ENCODE measurements around the gene KRTAP19-6. TPM values are rescaled to one million over a fixed set of nuclear protein-coding genes. Genes with fewer than 3 reads are reported as not detected.

Gene KRTAP19-6
- total and polyA plus RNA-seq, 10 donors: not detected

DNA sequence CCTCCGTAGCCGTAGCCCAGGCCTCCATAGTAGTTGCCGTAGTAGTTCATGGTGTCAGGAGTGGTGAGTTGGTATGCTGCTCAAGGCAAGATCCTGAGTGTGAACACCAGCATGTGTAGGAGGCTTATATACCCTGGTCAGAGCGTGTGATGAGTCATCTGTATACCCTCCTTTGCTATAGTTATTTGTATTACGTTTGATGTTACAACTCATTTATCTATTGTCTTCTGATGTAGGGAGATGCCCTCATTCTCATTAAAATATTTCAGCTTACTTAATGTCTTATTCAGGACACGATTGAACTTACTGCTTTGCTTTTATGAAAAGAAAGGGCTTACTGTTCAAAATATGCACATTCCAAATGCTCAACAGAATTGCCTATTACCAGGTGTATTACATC is 39.6 kb downstream of the KRTAP19-6 start, which contains the start of gene KRTAP19-5:
Gene KRTAP19-5, minus strand, starts transcription at position 101 of the 400 bp plus-strand sequence. Its CDS starts 51 bp downstream, at position 50.
- peaks cover 0 to 3% (median 0%) of the 10 kb centered on the region in 8 donors for H3K9me3 ChIP-seq

DNA sequence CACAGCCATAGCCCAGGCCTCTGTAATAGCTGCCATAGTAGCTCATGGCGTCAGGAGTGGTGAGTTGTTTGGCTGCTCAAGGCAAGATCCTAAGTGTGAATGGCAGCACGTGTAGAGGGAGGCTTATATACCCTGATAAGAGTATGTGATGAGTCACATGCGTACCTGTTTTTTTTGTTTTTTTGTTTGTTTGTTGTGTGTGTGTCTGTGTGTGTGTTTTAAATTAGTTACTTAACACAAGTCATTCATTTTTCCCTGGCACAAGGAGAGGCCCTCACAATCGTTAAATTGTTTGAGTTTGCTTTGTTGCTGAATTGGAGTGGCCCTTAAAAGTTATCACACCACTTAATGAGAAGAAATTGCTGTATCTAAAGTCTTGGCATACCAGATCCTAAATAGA is 44.6 kb downstream of the KRTAP19-6 start, which contains the start of gene KRTAP19-4:
Gene KRTAP19-4, minus strand, starts transcription at position 101 of the 400 bp plus-strand sequence. Its CDS starts 55 bp downstream, at position 46.
- intact Hi-C loops (cut with DNase I; ENCODE audit: low total_unique reads): no loop called here
- no peak within 1 kb of the TSS for H3K4me3 ChIP-seq
- WGBS, 5 donors: 70 to 83% (median 74%) methylated on average over 4 of the region's 4 CpGs
- no peak for DNase-seq
- H3K36me3 ChIP-seq: no peaks in the 10 kb centered on the region
- H3K27ac ChIP-seq: no peak within 1 kb of the TSS
- no peaks in the 10 kb centered on the region for H3K4me1 ChIP-seq
- TF ChIP-seq POLR2AphosphoS5 (IDR thresholded peaks at IDR 0.05) (no peak), POLR2A (IDR thresholded peaks at IDR 0.05) (no peak)
- TF ChIP-seq, protein P1, sequence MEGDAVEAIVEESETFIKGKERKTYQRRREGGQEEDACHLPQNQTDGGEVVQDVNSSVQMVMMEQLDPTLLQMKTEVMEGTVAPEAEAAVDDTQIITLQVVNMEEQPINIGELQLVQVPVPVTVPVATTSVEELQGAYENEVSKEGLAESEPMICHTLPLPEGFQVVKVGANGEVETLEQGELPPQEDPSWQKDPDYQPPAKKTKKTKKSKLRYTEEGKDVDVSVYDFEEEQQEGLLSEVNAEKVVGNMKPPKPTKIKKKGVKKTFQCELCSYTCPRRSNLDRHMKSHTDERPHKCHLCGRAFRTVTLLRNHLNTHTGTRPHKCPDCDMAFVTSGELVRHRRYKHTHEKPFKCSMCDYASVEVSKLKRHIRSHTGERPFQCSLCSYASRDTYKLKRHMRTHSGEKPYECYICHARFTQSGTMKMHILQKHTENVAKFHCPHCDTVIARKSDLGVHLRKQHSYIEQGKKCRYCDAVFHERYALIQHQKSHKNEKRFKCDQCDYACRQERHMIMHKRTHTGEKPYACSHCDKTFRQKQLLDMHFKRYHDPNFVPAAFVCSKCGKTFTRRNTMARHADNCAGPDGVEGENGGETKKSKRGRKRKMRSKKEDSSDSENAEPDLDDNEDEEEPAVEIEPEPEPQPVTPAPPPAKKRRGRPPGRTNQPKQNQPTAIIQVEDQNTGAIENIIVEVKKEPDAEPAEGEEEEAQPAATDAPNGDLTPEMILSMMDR (IDR thresholded peaks at IDR 0.05 in 8 of 11, conservative IDR thresholded peaks at IDR 0.05 in 3 of 11): no peak
- peaks cover 0 to 4% (median 0%) of the 10 kb centered on the region in 8 donors for H3K9me3 ChIP-seq
- H3K27me3 ChIP-seq (replicated peaks in 1 of 7): no peaks in the 10 kb centered on the region

More for the DNA sequence above, 39.6 kb downstream of the KRTAP19-6 start, which contains the start of gene KRTAP19-5:
- intact Hi-C loops (cut with DNase I; ENCODE audit: low total_unique reads): no loop called here
- Histone ChIP-seq H3K4me1 (no peaks in the 10 kb centered on the region), H3K27me3 (replicated peaks in 1 of 7) (no peaks in the 10 kb centered on the region), H3K4me3 (no peak within 1 kb of the TSS), H3K36me3 (no peaks in the 10 kb centered on the region), H3K27ac (no peak within 1 kb of the TSS)
- no peak for DNase-seq
- 79 to 89% (median 81%) methylated on average over 6 of the region's 6 CpGs for WGBS, 5 donors
- TF ChIP-seq POLR2AphosphoS5 (IDR thresholded peaks at IDR 0.05): no peak
- TF ChIP-seq, protein P1 (IDR thresholded peaks at IDR 0.05 in 8 of 11, conservative IDR thresholded peaks at IDR 0.05 in 3 of 11): no peak
- no peak for TF ChIP-seq POLR2A (IDR thresholded peaks at IDR 0.05)

DNA sequence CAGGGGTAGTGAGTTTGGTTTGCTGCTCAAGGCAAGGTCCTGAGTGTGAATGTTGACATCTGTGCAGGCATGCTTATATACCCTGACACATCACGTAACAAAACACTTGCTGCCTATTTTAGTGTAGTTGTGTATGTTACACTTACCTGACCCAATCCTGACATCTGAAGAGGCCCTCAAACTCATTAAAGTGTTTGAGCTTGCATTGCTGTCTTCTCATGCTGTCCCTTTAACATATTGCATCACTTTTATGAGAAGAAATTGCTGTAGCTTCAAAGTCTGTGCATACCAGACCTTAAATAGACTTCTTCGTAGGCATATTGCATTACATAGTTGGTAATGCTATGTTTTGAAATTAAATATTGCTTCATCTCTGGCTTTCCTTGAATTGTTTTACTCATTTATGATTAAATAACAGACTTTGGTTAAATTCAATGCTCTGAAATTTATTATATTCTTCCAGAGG is 49.7 kb downstream of the KRTAP19-6 start, which contains the start of gene KRTAP19-3:
Gene KRTAP19-3, minus strand, starts transcription at position 51 of the 466 bp plus-strand sequence. CDS start 56 bp downstream, outside the sequence.
- H3K36me3 ChIP-seq: no peaks in the 10 kb centered on the region
- intact Hi-C loops (cut with DNase I; ENCODE audit: low total_unique reads): no loop called here
- DNase-seq: no peak
- H3K27me3 ChIP-seq (replicated peaks in 1 of 7): no peaks in the 10 kb centered on the region
- TF ChIP-seq, protein P1 (IDR thresholded peaks at IDR 0.05 in 8 of 11, conservative IDR thresholded peaks at IDR 0.05 in 3 of 11): no peak
- TF ChIP-seq POLR2AphosphoS5 (IDR thresholded peaks at IDR 0.05): no peak
- no peak for TF ChIP-seq POLR2A (IDR thresholded peaks at IDR 0.05)
- H3K4me3 ChIP-seq: no peak within 1 kb of the TSS
- H3K4me1 ChIP-seq: no peaks in the 10 kb centered on the region
- WGBS, 5 donors: 66 to 83% (median 80%) methylated on average over 2 of the region's 2 CpGs
- no peak within 1 kb of the TSS for H3K27ac ChIP-seq
- peaks cover 0 to 13% (median 2%) of the 10 kb centered on the region in 8 donors for H3K9me3 ChIP-seq

Small RNA genes lying within 50 kb of the gene (small RNA-seq; reads per million reads assigned to genes)
- 0 reads per million in 4 donors for gene AP000567.1
- 0 reads per million in 4 donors for gene KRTAP19-10P
- gene KRTAP19-11P: 0 reads per million in 4 donors
- 0 reads per million in 4 donors for gene KRTAP19-9P
- gene KRTAP22-2: 0 reads per million in 4 donors

Other genes starting within 250 kb of the KRTAP19-6 start
- gene KRTAP26-1, start 221.5 kb downstream of the KRTAP19-6 start, total RNA-seq: not detected
- gene KRTAP26-1, start 221.5 kb downstream of the KRTAP19-6 start, polyA plus RNA-seq: not detected
- not detected for gene KRTAP27-1, start 204.2 kb downstream of the KRTAP19-6 start, total RNA-seq
- not detected for gene KRTAP27-1, start 204.2 kb downstream of the KRTAP19-6 start, polyA plus RNA-seq
- not detected for gene KRTAP23-1, start 193.3 kb downstream of the KRTAP19-6 start, total RNA-seq
- gene KRTAP23-1, start 193.3 kb downstream of the KRTAP19-6 start, polyA plus RNA-seq: not detected
- gene KRTAP13-2, start 169.6 kb downstream of the KRTAP19-6 start, total RNA-seq: not detected
- gene KRTAP13-2, start 169.6 kb downstream of the KRTAP19-6 start, polyA plus RNA-seq: not detected
- gene KRTAP13-1, start 145.8 kb downstream of the KRTAP19-6 start, total RNA-seq: not detected
- not detected for gene KRTAP13-1, start 145.8 kb downstream of the KRTAP19-6 start, polyA plus RNA-seq
- gene KRTAP13-3, start 115.9 kb downstream of the KRTAP19-6 start, total RNA-seq: not detected
- gene KRTAP13-3, start 115.9 kb downstream of the KRTAP19-6 start, polyA plus RNA-seq: not detected
- gene KRTAP13-4, start 111.6 kb downstream of the KRTAP19-6 start, total RNA-seq: not detected
- gene KRTAP13-4, start 111.6 kb downstream of the KRTAP19-6 start, polyA plus RNA-seq: not detected
- gene KRTAP15-1, start 101.6 kb downstream of the KRTAP19-6 start, total RNA-seq: not detected
- gene KRTAP15-1, start 101.6 kb downstream of the KRTAP19-6 start, polyA plus RNA-seq: not detected
- not detected for gene KRTAP19-1, start 61.5 kb downstream of the KRTAP19-6 start, total RNA-seq
- gene KRTAP19-1, start 61.5 kb downstream of the KRTAP19-6 start, polyA plus RNA-seq: not detected
- not detected for gene KRTAP19-2, start 54.4 kb downstream of the KRTAP19-6 start, total RNA-seq
- not detected for gene KRTAP19-2, start 54.4 kb downstream of the KRTAP19-6 start, polyA plus RNA-seq
- not detected for gene KRTAP19-3, start 49.9 kb downstream of the KRTAP19-6 start, total RNA-seq
- gene KRTAP19-3, start 49.9 kb downstream of the KRTAP19-6 start, polyA plus RNA-seq: not detected
- gene KRTAP19-4, start 44.7 kb downstream of the KRTAP19-6 start, total RNA-seq: not detected
- gene KRTAP19-4, start 44.7 kb downstream of the KRTAP19-6 start, polyA plus RNA-seq: not detected
- not detected for gene KRTAP19-5, start 39.7 kb downstream of the KRTAP19-6 start, total RNA-seq
- gene KRTAP19-5, start 39.7 kb downstream of the KRTAP19-6 start, polyA plus RNA-seq: not detected
- gene KRTAP19-7, start 19.4 kb upstream of the KRTAP19-6 start, total RNA-seq: not detected
- not detected for gene KRTAP19-7, start 19.4 kb upstream of the KRTAP19-6 start, polyA plus RNA-seq
- gene KRTAP22-2, start 48.5 kb upstream of the KRTAP19-6 start, total RNA-seq: not detected
- gene KRTAP22-2, start 48.5 kb upstream of the KRTAP19-6 start, polyA plus RNA-seq: not detected
- not detected for gene KRTAP6-3, start 50.6 kb upstream of the KRTAP19-6 start, total RNA-seq
- gene KRTAP6-3, start 50.6 kb upstream of the KRTAP19-6 start, polyA plus RNA-seq: not detected
- not detected for gene KRTAP6-2, start 57.0 kb upstream of the KRTAP19-6 start, total RNA-seq
- gene KRTAP6-2, start 57.0 kb upstream of the KRTAP19-6 start, polyA plus RNA-seq: not detected
- gene KRTAP22-1, start 59.2 kb upstream of the KRTAP19-6 start, total RNA-seq: not detected
- gene KRTAP22-1, start 59.2 kb upstream of the KRTAP19-6 start, polyA plus RNA-seq: not detected
- gene KRTAP6-1, start 72.1 kb upstream of the KRTAP19-6 start, total RNA-seq: not detected
- not detected for gene KRTAP6-1, start 72.1 kb upstream of the KRTAP19-6 start, polyA plus RNA-seq
- not detected for gene KRTAP20-1, start 74.6 kb upstream of the KRTAP19-6 start, total RNA-seq
- gene KRTAP20-1, start 74.6 kb upstream of the KRTAP19-6 start, polyA plus RNA-seq: not detected
- gene KRTAP20-4, start 78.8 kb upstream of the KRTAP19-6 start, total RNA-seq: not detected
- not detected for gene KRTAP20-4, start 78.8 kb upstream of the KRTAP19-6 start, polyA plus RNA-seq
- gene KRTAP20-2, start 93.3 kb upstream of the KRTAP19-6 start, total RNA-seq: not detected
- not detected for gene KRTAP20-2, start 93.3 kb upstream of the KRTAP19-6 start, polyA plus RNA-seq
- gene KRTAP20-3, start 101.0 kb upstream of the KRTAP19-6 start, total RNA-seq: not detected
- gene KRTAP20-3, start 101.0 kb upstream of the KRTAP19-6 start, polyA plus RNA-seq: not detected
- not detected for gene KRTAP21-3, start 176.9 kb upstream of the KRTAP19-6 start, total RNA-seq
- not detected for gene KRTAP21-3, start 176.9 kb upstream of the KRTAP19-6 start, polyA plus RNA-seq
- not detected for gene KRTAP21-2, start 205.4 kb upstream of the KRTAP19-6 start, total RNA-seq
- not detected for gene KRTAP21-2, start 205.4 kb upstream of the KRTAP19-6 start, polyA plus RNA-seq
- gene KRTAP21-1, start 213.6 kb upstream of the KRTAP19-6 start, total RNA-seq: not detected
- not detected for gene KRTAP21-1, start 213.6 kb upstream of the KRTAP19-6 start, polyA plus RNA-seq

Data from spleen (tissue), 11 donors.